ENCODE measurements around the gene DUSP14.
"Not testable (repeated sequence)": the region's sequence is repeated elsewhere in the genome, so short reads cannot be mapped to it uniquely, and the experiment has no call there.

The DUSP14 gene

GRCh38 chr17:37485938-37486570, 3.6 kb upstream of the DUSP14 start:
- DNase-seq, result no peak

GRCh38 chr17:37488009-37488604, 1.6 kb upstream of the DUSP14 start:
- no peak for DNase-seq

GRCh38 chr17:37488607-37489196, 989 bp upstream of the DUSP14 start:
- peak; percentile 43 to 44 for DNase-seq

GRCh38 chr17:37490022-37490587, 414 bp downstream of the DUSP14 start:
- DNase-seq, result peak; percentile 59 to 74

- no peak for DNase-seq
Measured at GRCh38 chr17:37490638-37491614, 1.2 kb downstream of the DUSP14 start.

- no peak for DNase-seq
Measured at GRCh38 chr17:37492167-37492566, 2.5 kb downstream of the DUSP14 start.

GRCh38 chr17:37493249-37494027, 3.7 kb downstream of the DUSP14 start:
- DNase-seq, result no peak

- DNase-seq, result no peak
Measured at GRCh38 chr17:37494401-37494831, 4.7 kb downstream of the DUSP14 start.

GRCh38 chr17:37494971-37495370, 5.3 kb downstream of the DUSP14 start:
- DNase-seq, result no peak

GRCh38 chr17:37500378-37500777, 10.7 kb downstream of the DUSP14 start:
- DNase-seq, result no peak

GRCh38 chr17:37502009-37502936, 12.6 kb downstream of the DUSP14 start:
- no peak for DNase-seq

GRCh38 chr17:37503148-37503547, 13.5 kb downstream of the DUSP14 start:
- DNase-seq, result no peak

GRCh38 chr17:37505333-37505732, 15.6 kb downstream of the DUSP14 start:
- no peak for DNase-seq

- no peak for DNase-seq
Measured at GRCh38 chr17:37506678-37507077, 17.0 kb downstream of the DUSP14 start.

- DNase-seq, result no peak
Measured at GRCh38 chr17:37507111-37507510, 17.4 kb downstream of the DUSP14 start.

- DNase-seq, result no peak
Measured at GRCh38 chr17:37510056-37510455, 20.4 kb downstream of the DUSP14 start.

GRCh38 chr17:37511642-37512041, 22.0 kb downstream of the DUSP14 start:
- DNase-seq, result not testable (repeated sequence)

- DNase-seq, result no peak
Measured at GRCh38 chr17:37512442-37513068, 22.9 kb downstream of the DUSP14 start.

GRCh38 chr17:37513711-37514110, 24.0 kb downstream of the DUSP14 start:
- DNase-seq, result no peak

- DNase-seq, result no peak
Measured at GRCh38 chr17:37516127-37516571, 26.5 kb downstream of the DUSP14 start.
